Measurements from ENCODE around the gene NCL. TPM values are rescaled to one million over a fixed set of nuclear protein-coding genes. Genes with fewer than 3 reads are reported as not detected.

NCL gene
- total and polyA plus RNA-seq, 2 of the 13 experiments (the other 11 are each of a cell fraction or from before 2014, with no cell fraction given), result 105 to 779 TPM

GRCh38 chr2:231413456-231413855 lies 50.8 kb downstream of the NCL start (continued):
- TF ChIP-seq STAT6 (CRISPR knock-in tag; IDR thresholded peaks at IDR 0.05; ENCODE audit: borderline replicate concordance), result 0 out of 2 replicates have a peak, but pooled peaks have one; percentile 0
- TF ChIP-seq ZMYM4 (CRISPR knock-in tag; IDR thresholded peaks at IDR 0.05), result no peak
- no peak for TF ChIP-seq POLR2AphosphoS5 (IDR thresholded peaks at IDR 0.05; ENCODE audit: low read depth, low read length)
- TF ChIP-seq ZHX1 (CRISPR knock-in tag; IDR thresholded peaks at IDR 0.05; ENCODE audit: low read depth), result no peak
- no peak for TF ChIP-seq SP140L (CRISPR knock-in tag; IDR thresholded peaks at IDR 0.05; ENCODE audit: borderline replicate concordance)
- no peak for TF ChIP-seq HNRNPK (IDR thresholded peaks at IDR 0.05; ENCODE audit: low read depth, low read length, poor library complexity, severe bottlenecking)
- TF ChIP-seq ZFAT (CRISPR knock-in tag; conservative IDR thresholded peaks at IDR 0.05), result no peak
- no peak for TF ChIP-seq PITX1 (CRISPR knock-in tag; IDR thresholded peaks at IDR 0.05)
- TF ChIP-seq HOXD1 (CRISPR knock-in tag; IDR thresholded peaks at IDR 0.05), result no peak
- TF ChIP-seq ZNF280B (CRISPR knock-in tag; IDR thresholded peaks at IDR 0.05; ENCODE audit: borderline replicate concordance), result 0 out of 2 replicates have a peak, but pooled peaks have one; percentile 34
- no peak for TF ChIP-seq GFI1 (CRISPR knock-in tag; IDR thresholded peaks at IDR 0.05; ENCODE audit: borderline replicate concordance)
- TF ChIP-seq GMEB1 (CRISPR knock-in tag; IDR thresholded peaks at IDR 0.05; ENCODE audit: borderline replicate concordance), result no peak
- peak; percentile 43; the same call in 1 of the 2 replicates for TF ChIP-seq HES4 (CRISPR knock-in tag; IDR thresholded peaks at IDR 0.05; ENCODE audit: borderline replicate concordance)
- no peak for TF ChIP-seq BCL6 (CRISPR knock-in tag; IDR thresholded peaks at IDR 0.05)
- no peak for TF ChIP-seq ZBTB2 (CRISPR knock-in tag; IDR thresholded peaks at IDR 0.05; ENCODE audit: low read depth)
- no peak for TF ChIP-seq NR2F1 (CRISPR knock-in tag; IDR thresholded peaks at IDR 0.05)
- TF ChIP-seq MXD1 (CRISPR knock-in tag; IDR thresholded peaks at IDR 0.05), result no peak

Data from HepG2 (cell line).